Activated CD8-positive, alpha-beta memory T cell treated with anti-CD3 and anti-CD28 coated beads, Interleukin-2, amount 50 U/mL, for 4 hours (primary cell): ENCODE measurements around the gene NCAPG2.

Experiments
- DNase-seq: peaks from one replicate; pipeline ENCODE4 v3.0.0-alpha.2; 2020

The NCAPG2 gene

GRCh38 chr7:158620418-158620817, 84.2 kb downstream of the NCAPG2 start:
- DNase-seq: no peak

- no peak for DNase-seq
These were observed 85.9 kb downstream of the NCAPG2 start for GRCh38 chr7:158618745-158619140.

DNA sequence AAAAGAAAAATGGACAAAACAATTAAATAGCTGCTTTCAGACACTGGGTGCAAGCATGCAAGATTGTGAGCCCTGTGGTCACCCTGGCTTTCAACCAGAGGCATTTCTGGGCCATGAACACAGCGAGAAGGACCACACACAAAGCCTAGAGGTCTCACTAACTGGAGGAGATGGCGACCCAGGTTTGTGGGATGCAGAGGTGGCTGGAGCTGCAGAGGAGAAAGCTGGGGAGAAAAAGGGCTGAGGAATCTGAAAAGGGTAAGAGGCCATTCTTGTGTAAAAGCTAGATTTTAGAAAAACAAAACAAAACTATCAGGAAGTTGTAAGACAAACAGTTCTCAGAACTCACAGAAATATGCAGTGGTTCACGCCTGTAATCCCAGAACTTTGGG, 86.9 kb downstream of the NCAPG2 start:
- DNase-seq: no peak

DNA sequence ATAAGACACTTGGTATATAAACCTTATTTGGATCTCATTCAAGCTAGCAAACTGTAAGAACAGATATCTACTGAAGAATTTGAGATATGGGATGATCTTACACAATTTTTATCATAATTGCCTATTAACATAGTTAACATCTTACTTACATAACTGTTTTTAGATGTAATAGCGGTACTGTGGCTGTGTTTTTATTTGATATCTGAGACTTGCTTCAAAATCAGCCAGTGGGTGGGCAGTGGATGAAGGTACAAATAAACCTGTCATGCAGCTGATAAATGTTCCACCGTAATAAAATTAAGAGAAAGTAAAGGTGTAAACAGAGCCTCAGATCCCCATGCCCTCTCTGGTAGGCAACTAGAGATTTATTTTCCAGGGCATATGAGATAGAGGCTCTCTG, 88.6 kb downstream of the NCAPG2 start:
- no peak for DNase-seq

- no peak for DNase-seq
These were observed 89.9 kb downstream of the NCAPG2 start for GRCh38 chr7:158614700-158615099.

- no peak for DNase-seq
These were observed 91.1 kb downstream of the NCAPG2 start for GRCh38 chr7:158613481-158613880.

- DNase-seq: no peak
These were observed 92.1 kb downstream of the NCAPG2 start for GRCh38 chr7:158612546-158612945.

GRCh38 chr7:158611541-158611940, 93.1 kb downstream of the NCAPG2 start:
- no peak for DNase-seq

DNA sequence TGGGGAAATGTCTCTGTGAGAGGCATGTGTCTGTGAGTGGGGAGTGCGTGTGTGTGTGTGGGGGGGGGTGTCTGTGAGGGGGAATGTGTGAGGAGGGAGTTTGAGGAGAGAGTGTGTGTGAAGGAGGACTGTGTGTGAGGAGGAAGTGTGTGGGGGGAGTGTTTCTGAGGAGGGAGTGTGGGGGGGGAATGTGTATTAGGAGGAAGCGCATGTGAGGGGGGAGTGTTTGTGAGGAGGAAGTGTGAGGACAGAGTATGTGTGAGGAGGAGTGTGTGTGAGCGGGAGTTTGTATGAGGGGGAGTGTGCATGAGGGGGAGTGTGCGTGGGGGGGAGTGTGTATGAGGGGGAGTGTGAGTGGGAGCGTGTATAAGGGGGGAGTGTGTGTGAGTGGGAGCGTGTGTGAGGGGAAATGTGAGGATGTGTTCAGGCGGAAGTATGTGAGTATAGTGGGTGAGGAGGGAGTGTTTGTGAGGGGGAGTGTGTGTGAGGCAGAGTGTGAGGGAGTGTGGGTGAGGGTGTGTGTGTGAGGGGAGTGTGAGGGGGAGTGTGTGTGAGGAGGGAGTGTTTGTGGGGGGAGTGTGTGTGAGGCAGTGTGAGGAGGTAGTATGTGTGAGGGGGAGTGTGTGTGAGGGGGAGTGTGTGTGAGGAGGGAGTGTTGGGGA, 95.2 kb downstream of the NCAPG2 start:
- DNase-seq: no peak

DNA sequence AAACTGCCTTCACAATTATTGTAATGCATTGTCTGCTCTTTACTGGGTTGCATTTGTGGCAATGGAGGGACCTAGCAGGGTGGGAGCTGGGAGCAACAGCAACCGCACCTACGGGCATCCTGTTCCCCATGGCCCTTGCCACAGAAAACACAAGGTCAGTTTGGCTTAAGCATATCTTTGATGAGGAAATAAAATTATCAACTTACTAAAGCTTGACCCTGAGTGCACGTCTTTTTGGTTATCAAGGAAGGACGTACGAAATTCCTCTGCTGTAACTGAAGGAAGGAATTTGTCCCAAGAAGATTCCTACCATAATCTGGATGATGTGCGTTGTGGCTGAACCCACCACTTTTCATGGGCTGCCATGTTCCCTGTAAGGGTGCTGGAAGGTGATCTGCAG, 97.0 kb downstream of the NCAPG2 start:
- DNase-seq: no peak

GRCh38 chr7:158606671-158607424, 97.8 kb downstream of the NCAPG2 start:
- no peak for DNase-seq

DNA sequence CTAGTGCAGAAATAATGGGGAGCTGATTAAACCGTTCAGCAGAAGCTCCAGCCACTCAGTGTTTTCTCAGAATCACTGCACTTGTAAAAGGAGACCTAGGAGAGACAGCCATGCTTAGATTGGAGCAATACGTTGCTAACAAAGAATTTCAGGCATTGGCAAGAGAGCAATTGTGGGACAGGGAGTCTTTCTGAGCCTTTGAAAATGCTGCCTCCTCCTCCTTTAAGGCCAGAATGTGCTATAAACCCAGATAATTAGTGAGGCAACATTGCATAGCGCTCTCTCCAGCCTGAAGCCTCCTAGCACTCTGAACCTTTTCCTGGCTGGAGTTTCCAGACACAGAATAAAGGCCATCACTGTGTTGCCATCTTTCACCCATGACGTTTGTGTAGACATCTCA, 98.5 kb downstream of the NCAPG2 start:
- DNase-seq: no peak

DNA sequence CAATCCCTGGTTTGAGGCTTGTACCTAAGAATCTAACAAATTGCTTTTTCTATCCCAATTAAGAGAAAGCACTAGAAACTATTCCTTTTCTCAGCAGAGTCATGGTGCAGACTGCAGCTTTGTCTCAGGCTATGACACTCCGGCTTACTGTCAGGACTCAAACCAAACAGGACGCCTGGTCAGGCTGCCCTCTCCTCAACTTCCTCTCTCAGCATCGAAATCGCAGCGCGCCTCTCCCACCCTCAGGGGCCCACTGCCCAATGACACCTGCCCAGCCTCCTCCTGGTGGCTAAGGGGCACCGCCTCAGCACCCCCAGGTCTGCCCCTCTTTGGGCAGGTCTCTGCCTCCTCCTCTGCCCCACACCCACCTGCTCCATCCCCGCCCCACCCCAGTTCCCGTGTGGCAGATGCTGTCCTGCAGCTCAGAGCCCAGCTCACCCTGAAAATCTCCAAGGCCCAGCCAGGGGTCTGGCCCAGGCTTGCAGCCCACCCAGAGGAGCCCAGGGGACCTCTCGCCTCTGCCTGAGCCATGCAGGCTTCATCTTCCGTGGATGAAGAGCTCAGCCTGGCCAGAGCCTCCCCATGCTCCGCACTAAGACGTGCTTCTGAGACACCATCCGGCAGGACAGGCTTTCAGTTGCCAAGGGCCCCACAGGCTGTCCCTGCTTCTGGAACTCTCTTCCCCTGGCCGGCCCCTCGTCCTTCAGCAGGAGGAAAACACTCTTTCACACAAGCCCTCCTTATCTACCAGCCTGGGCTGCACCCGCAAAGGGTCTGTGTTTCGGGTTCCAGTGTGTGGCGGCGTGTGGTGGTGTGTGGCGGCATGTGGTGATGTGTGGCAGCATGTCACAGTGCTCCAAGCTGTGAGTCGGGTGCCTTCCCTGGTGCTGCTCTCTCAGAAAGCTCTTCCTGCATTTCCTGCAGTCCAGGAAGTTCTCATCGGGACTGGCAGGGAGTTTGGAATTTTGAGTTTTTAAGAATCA, 100.5 kb downstream of the NCAPG2 start:
- DNase-seq: no peak

DNA sequence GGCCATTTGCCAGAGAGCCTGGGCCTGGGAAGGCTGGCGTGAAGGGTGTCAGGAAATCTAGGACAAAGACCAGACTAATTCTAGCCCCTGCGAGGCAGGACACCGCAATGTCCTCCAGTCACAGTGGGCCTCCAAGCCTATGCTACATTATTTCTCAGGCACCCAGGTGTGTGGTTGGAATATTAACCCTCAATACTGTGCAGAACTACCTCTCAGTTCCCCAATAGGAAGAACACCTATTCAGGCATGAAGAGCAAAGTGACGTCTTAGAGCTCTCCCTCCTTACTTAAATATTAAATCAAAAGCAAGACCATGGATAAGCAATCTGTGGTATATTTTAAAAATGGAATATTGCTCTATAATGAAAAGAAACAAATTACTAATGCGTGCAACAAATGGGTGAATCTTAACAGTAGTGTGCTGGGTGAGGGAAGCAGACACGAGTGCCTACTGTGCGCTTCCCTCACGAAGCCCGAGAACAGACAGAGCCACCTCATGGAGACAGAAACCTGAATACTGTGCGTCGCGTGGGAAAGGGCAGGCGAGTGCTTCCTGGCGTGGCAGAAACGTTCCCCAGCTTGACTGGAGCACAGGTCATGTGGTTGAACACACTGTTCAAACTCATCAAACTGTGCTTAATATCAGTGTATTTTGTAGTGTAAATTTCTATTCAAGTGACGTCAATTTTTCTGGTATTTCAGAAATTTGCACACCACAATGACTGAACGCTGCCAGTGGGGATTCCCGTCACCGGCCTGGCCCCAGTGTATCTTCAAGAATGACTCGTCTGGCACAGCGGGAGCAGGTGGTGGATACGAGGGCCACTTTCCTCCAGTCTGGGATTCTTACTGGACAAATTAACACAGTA, 101.5 kb downstream of the NCAPG2 start:
- DNase-seq: no peak

GRCh38 chr7:158602041-158602440, 102.6 kb downstream of the NCAPG2 start:
- DNase-seq: no peak

DNA sequence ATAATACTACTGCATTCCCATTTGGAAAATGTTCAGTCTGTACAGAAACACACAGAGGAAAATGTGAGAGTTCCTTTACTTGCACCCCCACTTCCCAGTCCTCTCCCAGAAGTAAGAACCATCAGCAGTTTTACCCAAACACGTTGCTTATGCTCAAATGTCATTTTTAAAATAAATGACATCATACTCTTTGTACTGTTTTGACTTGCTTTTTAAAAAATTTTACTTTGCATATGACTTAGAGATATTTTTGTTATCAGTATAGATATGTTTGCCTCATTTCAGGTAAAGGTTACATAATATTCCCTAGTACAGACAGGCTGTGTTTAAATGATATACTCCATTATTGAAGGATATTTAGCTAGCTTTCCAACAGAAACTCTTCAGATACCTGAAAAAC, 103.5 kb downstream of the NCAPG2 start:
- no peak for DNase-seq

- DNase-seq: no peak
These were observed 107.9 kb downstream of the NCAPG2 start for GRCh38 chr7:158596745-158597144.

DNA sequence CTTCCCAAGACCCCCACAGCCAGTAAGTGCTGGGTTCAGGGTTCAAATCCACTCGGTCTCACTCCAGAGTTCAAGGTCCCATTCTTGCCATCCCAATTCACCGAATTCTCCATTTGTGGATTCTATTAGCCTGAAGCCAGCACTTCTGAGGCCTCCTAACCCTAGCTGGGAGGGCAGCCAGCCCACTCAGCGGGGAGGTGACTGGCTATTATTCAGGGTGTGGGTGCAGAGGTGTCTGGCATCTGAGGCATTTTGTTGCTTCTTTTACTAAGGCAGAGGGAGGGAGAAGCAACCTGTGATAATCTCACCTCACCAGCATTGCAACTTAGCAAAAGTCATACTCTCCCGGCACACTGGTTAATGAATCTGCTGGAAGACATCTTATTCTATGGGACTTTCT, 108.3 kb downstream of the NCAPG2 start:
- no peak for DNase-seq

GRCh38 chr7:158595068-158595467, 109.5 kb downstream of the NCAPG2 start:
- no peak for DNase-seq

- DNase-seq: no peak
These were observed 112.1 kb downstream of the NCAPG2 start for GRCh38 chr7:158592541-158592940.

DNA sequence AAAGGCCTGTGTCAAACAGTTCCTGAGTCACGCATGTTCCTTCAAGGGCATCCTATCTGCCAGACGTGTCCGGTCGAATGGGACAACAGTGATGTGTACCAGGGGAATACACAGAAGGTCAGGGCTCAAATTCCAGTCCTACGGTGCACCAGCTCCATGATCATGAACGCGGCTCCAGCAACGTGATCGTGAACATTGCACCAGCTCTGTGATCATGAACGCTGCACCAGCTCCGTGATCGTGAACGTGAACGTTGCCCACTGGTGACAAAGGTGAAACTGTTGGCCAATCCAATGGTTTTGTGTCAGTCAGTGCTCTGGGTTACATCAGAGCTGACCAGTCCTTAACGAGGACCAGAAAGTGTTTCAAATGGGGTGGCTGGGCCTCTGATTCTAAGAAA, 112.7 kb downstream of the NCAPG2 start:
- DNase-seq: no peak

DNA sequence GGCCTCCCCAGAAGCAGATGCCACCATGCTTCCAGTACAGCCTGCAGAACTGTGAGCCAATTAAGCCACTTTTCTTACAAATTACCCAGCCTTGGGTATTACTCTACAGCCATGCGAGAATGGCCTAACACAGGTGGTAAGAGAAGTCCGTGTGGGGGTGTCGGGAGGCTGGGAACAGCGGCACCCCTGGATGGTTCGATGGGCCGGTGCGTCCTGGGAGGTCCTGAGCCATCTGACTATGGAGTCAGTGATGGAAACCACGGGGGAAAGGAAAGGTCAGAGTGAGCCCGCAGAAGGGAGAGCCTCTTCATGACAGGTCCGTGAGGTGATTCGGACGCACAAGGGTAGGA, 114.4 kb downstream of the NCAPG2 start:
- DNase-seq: no peak

- DNase-seq: no peak
These were observed 115.0 kb downstream of the NCAPG2 start for GRCh38 chr7:158589653-158590052.
